IMR-90 (cell line): ENCODE data around the gene HRC.

Experiments used
- BHLHE40 ChIP-seq: fragments of 150-350 bp; IDR thresholded peaks from 2 replicates; pipeline ENCODE4 v1.6.1; 2016; ENCODE audit warnings: mild to moderate bottlenecking, low read depth, low read length
- CEBPB ChIP-seq: IDR thresholded peaks from 2 replicates; pipeline ENCODE4 v1.6.1; 2012; ENCODE audit warnings: low read depth, low read length, improper control_type of control experiment
- CTCF ChIP-seq: conservative IDR thresholded peaks from 2 replicates; pipeline ENCODE4 v1.5.1; 2012; ENCODE audit warnings: mild to moderate bottlenecking, low read depth, low read length, improper control_type of control experiment
- MAZ ChIP-seq: IDR thresholded peaks from 2 replicates; pipeline ENCODE4 v1.6.1; 2012; ENCODE audit warnings: low read depth, mild to moderate bottlenecking, low read length, improper control_type of control experiment, moderate library complexity, borderline replicate concordance
- NFE2L2 ChIP-seq: fragments of 150-350 bp; IDR thresholded peaks from 2 replicates; pipeline ENCODE4 v1.6.1; 2016; ENCODE audit warnings: low read depth, mild to moderate bottlenecking, low read length
- POLR2A ChIP-seq: IDR thresholded peaks from 2 replicates; pipeline ENCODE4 v1.6.1; 2012; ENCODE audit warnings: mild to moderate bottlenecking, low read depth, low read length
- RAD21 ChIP-seq: IDR thresholded peaks from 2 replicates; pipeline ENCODE4 v1.6.1; 2012; ENCODE audit warnings: low read length, improper control_type of control experiment
- RCOR1 ChIP-seq: IDR thresholded peaks from 2 replicates; pipeline ENCODE4 v1.6.1; 2012; ENCODE audit warnings: mild to moderate bottlenecking, low read length, improper control_type of control experiment; ENCODE audit not compliant: insufficient replicate concordance
- RFX5 ChIP-seq: IDR thresholded peaks from 2 replicates; pipeline ENCODE4 v1.8.0; 2012; ENCODE audit warnings: low read depth, mild to moderate bottlenecking, low read length, moderate library complexity
- SMC3 ChIP-seq: fragments of 150-350 bp; IDR thresholded peaks from 2 replicates; pipeline ENCODE4 v1.6.1; 2016; ENCODE audit warnings: low read depth, mild to moderate bottlenecking, antibody characterized with exemption, low read length, moderate library complexity
- USF2 ChIP-seq: fragments of 150-350 bp; IDR thresholded peaks from 2 replicates; pipeline ENCODE4 v1.6.1; 2017; ENCODE audit warnings: mild to moderate bottlenecking, antibody characterized with exemption, low read length, low read depth

- no peak for TF ChIP-seq RFX5
- no peak for TF ChIP-seq CTCF
- no peak for TF ChIP-seq POLR2A
- TF ChIP-seq NFE2L2, result no peak
- TF ChIP-seq MAZ, result no peak
- no peak for TF ChIP-seq RCOR1
- TF ChIP-seq SMC3, result no peak
- TF ChIP-seq CEBPB, result no peak
- TF ChIP-seq RAD21, result no peak
- TF ChIP-seq BHLHE40, result no peak
- no peak for TF ChIP-seq USF2
Observed at GRCh38 chr19:49130325-49130724, 24.9 kb downstream of the HRC start.
